WTC11 (cell line): ENCODE data around the gene MAP1LC3B.

Experiments
- CTCF ChIP-seq: fragments of 200-600 bp; IDR thresholded peaks from 2 replicates; pipeline ENCODE4 v1.8.0; 2022; ENCODE audit warnings: antibody characterized with exemption
- ZBTB21 ChIP-seq: sonication (generic); formaldehyde crosslinking; IDR thresholded peaks from 2 replicates; pipeline ENCODE4 v1.8.1; 2023; ENCODE audit warnings: mild to moderate bottlenecking, missing genetic modification reagents, borderline replicate concordance

- TF ChIP-seq CTCF: no peak
- no peak for TF ChIP-seq ZBTB21 (CRISPR knock-in tag)
These were observed 12.9 kb downstream of the MAP1LC3B start for GRCh38 chr16:87404764-87405625.
